Ovary (tissue), 9 donors: ENCODE measurements around the gene IL36B. TPM values are rescaled to one million over a fixed set of nuclear protein-coding genes. Genes with fewer than 3 reads are reported as not detected.

Experiments
- DNase-seq, 5 donors: peaks; one replicate each; pipeline ENCODE4 v3.0.0-alpha.2; 2019 to 2020
- H3K27ac ChIP-seq, 2 donors: fragments of 200-600 bp; one replicate each; pipeline versions ENCODE4 v1.5.1 to v1.8.0; 2019 to 2022
- H3K27me3 ChIP-seq: fragments of 200-600 bp; one replicate; pipeline ENCODE4 v1.8.0; 2022
- H3K36me3 ChIP-seq: fragments of 200-600 bp; sonication (generic); one replicate; pipeline ENCODE4 v1.5.1; 2019
- H3K4me1 ChIP-seq: one replicate; pipeline ENCODE4 v1.8.1; 2013; ENCODE audit warnings: mild to moderate bottlenecking, moderate library complexity; ENCODE audit not compliant: insufficient read depth
- H3K4me3 ChIP-seq: fragments of 200-600 bp; sonication (generic); one replicate; pipeline ENCODE4 v1.5.1; 2017
- H3K9me3 ChIP-seq, 2 donors: fragments of 200-600 bp in 1 of 2; sonication (generic) in 1 of 2; one replicate each; pipeline versions ENCODE4 v1.5.1 to v1.8.1; 2013 to 2019; ENCODE audit warnings: mild to moderate bottlenecking in 1 of 2, moderate library complexity in 1 of 2
- CTCF ChIP-seq, 3 donors: fragments of 450-650 bp in 2 of 3; fragments of 200-600 bp in 1 of 3; IDR thresholded peaks; one replicate each; pipeline versions ENCODE4 v1.5.1 to v1.8.0; 2016 to 2022; ENCODE audit warnings: antibody characterized with exemption in 3 of 3, mild to moderate bottlenecking in 1 of 3
- EP300 ChIP-seq: sonication (generic); formaldehyde crosslinking; IDR thresholded peaks from one replicate; pipeline ENCODE4 v1.6.1; 2017; ENCODE audit warnings: antibody characterized with exemption
- POLR2A ChIP-seq: fragments of 450-650 bp; IDR thresholded peaks from one replicate; pipeline ENCODE4 v1.6.1; 2017; ENCODE audit warnings: antibody characterized with exemption, mild to moderate bottlenecking, moderate library complexity
- whole genome bisulfite sequencing, 3 donors: extraction: QIAGEN DNeasy Blood & Tissue Kit in 1 of 3; methylation state at CpG; one replicate each; pipeline versions ENCODE4 v1.1.5 to v1.1.7; 2013 to 2017; 5-methylcytosine and 5-hydroxymethylcytosine counted together
- intact Hi-C, 4 donors: fragments of 100-400 bp; cut with DNase I; formaldehyde crosslinking; loops; one replicate each; pipeline versions ENCODE4 v1.11.0 to v1.15.1; 2022 to 2023
- polyA plus RNA-seq, 2 donors: library from polyadenylated mRNA; stranded (reverse); fragments of 200-250 nt in 1 of 2; fragments of 350-450 nt in 1 of 2; fragmentation: Illumina TruSeq in 1 of 2; extraction: RNeasy Lipid Tissue Mini Kit (QIAGEN cat#74804) in 1 of 2; gene quantifications; one replicate each; pipeline ENCODE4 v1.2.3, GENCODE V29; 2013 to 2014
- total RNA-seq, 7 donors: library from RNA; depleted of rRNA in 2 of 7; stranded (reverse); fragments of >200 nt in 2 of 7; fragmentation: NEBNext Ultra II Directional in 3 of 7; extraction: Animal tissue kit (Norgen Biotek cat#: 25700) in 3 of 7; gene quantifications; one replicate each; pipeline versions ENCODE4 v1.1.0 to v1.2.4, GENCODE V29; 2016 to 2023
- donor health status: DM: no; HTN: no; CAD: no; lungs with moderate emphysema.
- donor health status: DM: no; HTN: no; CAD: no.
- donor health status: Bipolar disorder and iron deficiency.
- donor health status: DM: yes; HTN: yes; CAD: no.
- donor health status: DM: no; HTN: no; CAD: no.
- donor health status: DM: yes; HTN: yes; CAD: no.

Gene IL36B
- total and polyA plus RNA-seq, 9 donors, result not detected

GRCh38 chr2:113093613-113093977 is 40.9 kb upstream of the IL36B start:
- Histone ChIP-seq H3K9me3 (no peaks in the 10 kb centered on the region), H3K4me3 (no peak overlapping the region), H3K4me1 (no peaks in the 10 kb centered on the region), H3K27ac (no peak overlapping the region), H3K27me3 (no peaks in the 10 kb centered on the region), H3K36me3 (no peaks in the 10 kb centered on the region)
- intact Hi-C loops, result no loop called here
- 43 to 73% (median 54%) methylated on average over 2 of the region's 2 CpGs for WGBS, 3 donors
- no peak for DNase-seq
- no peak for TF ChIP-seq CTCF (IDR thresholded peaks at IDR 0.05)
- TF ChIP-seq POLR2A, result no peak
- TF ChIP-seq EP300, result no peak

- WGBS, 3 donors, result 75 to 88% (median 83%) methylated on average over 5 of the region's 5 CpGs
- intact Hi-C loops, result no loop called here
Observed at GRCh38 chr2:113092864-113093612, 40.4 kb upstream of the IL36B start.

DNA sequence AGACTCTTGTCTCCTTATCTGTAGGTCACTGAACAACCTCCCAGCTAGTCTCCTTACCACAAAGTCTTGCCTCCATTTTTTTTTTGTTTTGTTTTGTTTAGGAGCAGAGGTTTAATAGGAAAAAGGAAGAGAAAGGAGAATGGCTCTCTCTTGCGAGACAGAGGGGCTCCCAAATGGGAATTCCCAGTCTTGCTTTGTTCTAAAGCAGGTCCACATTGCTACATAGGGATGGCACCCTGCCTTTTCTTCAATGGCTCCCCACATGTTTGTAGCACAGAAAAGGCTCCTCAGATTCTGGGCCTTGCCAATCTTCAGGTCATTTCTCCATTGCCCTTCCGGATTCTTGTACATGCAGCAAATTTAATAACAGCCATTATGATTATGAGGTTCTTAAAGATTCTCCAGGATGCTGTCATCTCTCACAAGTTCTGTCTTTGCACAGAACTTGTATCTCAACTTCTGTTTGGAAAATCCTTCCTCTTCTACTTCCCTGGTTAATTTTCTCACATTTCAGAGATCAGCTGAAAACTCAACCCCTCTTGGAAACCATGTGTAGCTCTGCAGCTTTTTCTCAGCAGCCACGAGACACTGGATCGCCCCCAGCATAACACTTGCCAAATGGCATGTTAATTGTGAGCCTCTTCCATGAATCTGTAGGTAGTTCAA is 38.7 kb upstream of the IL36B start:
- no peak for TF ChIP-seq POLR2A
- no peak for TF ChIP-seq EP300
- TF ChIP-seq CTCF (IDR thresholded peaks at IDR 0.05), result no peak
- Histone ChIP-seq H3K27ac (no peak overlapping the region), H3K36me3 (no peaks in the 10 kb centered on the region), H3K9me3 (no peaks in the 10 kb centered on the region), H3K4me3 (no peak overlapping the region), H3K4me1 (no peaks in the 10 kb centered on the region), H3K27me3 (no peaks in the 10 kb centered on the region)
- WGBS, 3 donors, result 63 to 72% (median 69%) methylated on average over 4 of the region's 4 CpGs
- no peak for DNase-seq
- intact Hi-C loops, result no loop called here

More at GRCh38 chr2:113092864-113093612, 40.4 kb upstream of the IL36B start:
- no peaks in the 10 kb centered on the region for H3K27me3 ChIP-seq
- H3K4me1 ChIP-seq, result no peaks in the 10 kb centered on the region
- no peak for TF ChIP-seq EP300
- TF ChIP-seq POLR2A, result no peak
- TF ChIP-seq CTCF (IDR thresholded peaks at IDR 0.05), result no peak
- H3K9me3 ChIP-seq, result no peaks in the 10 kb centered on the region
- no peak overlapping the region for H3K4me3 ChIP-seq
- H3K36me3 ChIP-seq, result no peaks in the 10 kb centered on the region
- H3K27ac ChIP-seq, result no peak overlapping the region
- no peak for DNase-seq

GRCh38 chr2:113089916-113090315 is 37.2 kb upstream of the IL36B start:
- Histone ChIP-seq H3K4me1 (no peaks in the 10 kb centered on the region), H3K4me3 (no peak overlapping the region), H3K36me3 (no peaks in the 10 kb centered on the region), H3K27me3 (no peaks in the 10 kb centered on the region), H3K27ac (no peak overlapping the region), H3K9me3 (no peaks in the 10 kb centered on the region)
- intact Hi-C loops, result no loop called here
- no peak for TF ChIP-seq EP300
- TF ChIP-seq POLR2A, result no peak
- no peak for DNase-seq
